ENCODE results near the gene CAMK1. TPM values are rescaled to one million over a fixed set of nuclear protein-coding genes. Genes with fewer than 3 reads are reported as not detected.
"Not testable (repeated sequence)": the region's sequence is repeated elsewhere in the genome, so short reads cannot be mapped to it uniquely, and the experiment has no call there.

Gene CAMK1
- total RNA-seq, 4 donors from 2014 or later = 54.5 to 81.3 (median 69.7) TPM

DNA sequence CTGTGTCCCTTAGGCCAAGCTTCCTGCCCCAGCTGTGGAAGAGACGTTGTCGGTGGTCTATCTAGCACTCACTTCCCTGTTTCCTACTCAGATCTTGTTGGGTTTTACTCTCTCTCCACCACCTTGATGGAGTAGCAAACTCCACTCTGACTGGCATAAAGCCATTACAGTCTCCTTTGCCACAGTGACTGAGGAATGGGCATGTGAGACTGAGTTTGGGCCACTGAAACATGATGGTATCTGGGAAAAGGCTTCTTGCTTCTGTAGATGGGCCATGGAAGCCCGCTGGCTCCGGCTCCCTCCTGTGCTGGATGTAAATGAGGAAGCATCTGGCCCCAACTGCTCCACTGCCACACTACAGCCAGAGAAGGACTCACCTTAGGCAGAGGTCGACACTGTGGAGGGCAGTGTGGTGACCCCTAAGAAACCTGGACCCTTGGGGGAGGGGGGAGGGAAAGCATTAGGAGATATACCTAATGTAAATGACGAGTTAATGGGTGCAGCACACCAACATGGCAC is 9.4 kb upstream of the CAMK1 start:
- Histone ChIP-seq H3K27me3 (no peaks in the 10 kb centered on the region), H3K4me1 (peaks cover 0 to 15% (median 0%) of the 10 kb centered on the region in 3 donors), H3K36me3 (peaks cover 0 to 52% of the 10 kb centered on the region in 2 donors), H3K27ac (peak overlapping the region in 1 of 4 donors; percentile 25), H3K4me3 (no peak overlapping the region), H3K9me3 (peaks cover 0 to 1% (median 0%) of the 10 kb centered on the region in 3 donors)
- WGBS, 2 donors (ENCODE audit: low coverage in 1 of 2) = 73 to 79% methylated on average over 3 of the region's 6 CpGs
- no peak for ATAC-seq
- TF ChIP-seq POLR2AphosphoS5 (IDR thresholded peaks at IDR 0.05) (no peak), POLR2A (IDR thresholded peaks at IDR 0.05) (no peak), EP300 (IDR thresholded peaks at IDR 0.05) (no peak)
- TF ChIP-seq, protein P1, sequence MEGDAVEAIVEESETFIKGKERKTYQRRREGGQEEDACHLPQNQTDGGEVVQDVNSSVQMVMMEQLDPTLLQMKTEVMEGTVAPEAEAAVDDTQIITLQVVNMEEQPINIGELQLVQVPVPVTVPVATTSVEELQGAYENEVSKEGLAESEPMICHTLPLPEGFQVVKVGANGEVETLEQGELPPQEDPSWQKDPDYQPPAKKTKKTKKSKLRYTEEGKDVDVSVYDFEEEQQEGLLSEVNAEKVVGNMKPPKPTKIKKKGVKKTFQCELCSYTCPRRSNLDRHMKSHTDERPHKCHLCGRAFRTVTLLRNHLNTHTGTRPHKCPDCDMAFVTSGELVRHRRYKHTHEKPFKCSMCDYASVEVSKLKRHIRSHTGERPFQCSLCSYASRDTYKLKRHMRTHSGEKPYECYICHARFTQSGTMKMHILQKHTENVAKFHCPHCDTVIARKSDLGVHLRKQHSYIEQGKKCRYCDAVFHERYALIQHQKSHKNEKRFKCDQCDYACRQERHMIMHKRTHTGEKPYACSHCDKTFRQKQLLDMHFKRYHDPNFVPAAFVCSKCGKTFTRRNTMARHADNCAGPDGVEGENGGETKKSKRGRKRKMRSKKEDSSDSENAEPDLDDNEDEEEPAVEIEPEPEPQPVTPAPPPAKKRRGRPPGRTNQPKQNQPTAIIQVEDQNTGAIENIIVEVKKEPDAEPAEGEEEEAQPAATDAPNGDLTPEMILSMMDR (IDR thresholded peaks at IDR 0.05) = no peak

DNA sequence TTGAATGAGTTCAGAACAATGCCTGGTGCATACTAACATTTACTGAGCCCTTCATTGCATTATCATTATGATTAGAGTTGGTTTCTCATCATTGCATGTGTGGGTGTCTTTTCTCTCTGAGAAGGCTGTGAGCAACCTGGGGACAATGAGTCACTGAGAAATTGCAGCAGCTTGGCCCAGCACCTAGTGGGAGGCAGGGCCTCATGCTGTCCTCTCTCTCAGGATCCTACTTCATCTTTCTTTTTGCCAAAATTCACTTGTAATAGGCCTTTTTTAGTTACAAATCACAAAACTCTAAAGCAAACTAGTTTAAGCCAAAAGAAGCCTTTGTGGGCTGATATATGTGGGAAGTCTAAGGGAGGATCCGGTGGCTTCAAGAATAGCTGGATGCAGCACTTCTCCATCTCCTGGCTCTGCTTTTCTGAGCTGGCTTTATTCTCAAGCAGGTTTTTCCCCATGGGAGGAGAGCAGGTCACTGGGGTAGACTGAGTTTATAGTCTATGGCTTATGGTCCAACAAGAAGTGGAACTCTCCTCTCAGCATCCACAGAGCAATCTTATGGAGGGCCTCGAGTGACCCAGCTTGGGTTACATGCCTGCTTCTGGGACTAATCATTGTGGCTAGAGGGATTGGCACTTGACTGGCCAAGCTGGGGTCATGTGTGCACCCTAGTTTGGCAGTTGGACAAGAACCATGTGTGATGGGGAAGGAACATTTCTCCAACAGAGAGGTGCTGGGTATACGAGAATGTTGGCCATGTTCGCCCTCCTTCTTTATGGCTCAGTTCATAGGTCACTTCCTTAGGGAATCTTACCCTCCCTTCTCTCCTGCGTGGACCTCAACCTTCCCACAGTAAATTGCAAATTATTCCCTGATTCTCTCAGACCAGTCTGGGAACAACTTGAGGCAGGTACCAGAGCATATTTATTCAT is 8.7 kb upstream of the CAMK1 start:
- 75 to 76% methylated on average over 1 to 3 of the region's 5 CpGs for WGBS, 2 donors (ENCODE audit: low coverage in 1 of 2)
- ATAC-seq = peak; percentile 72
- Histone ChIP-seq H3K36me3 (peaks cover 0 to 45% of the 10 kb centered on the region in 2 donors), H3K4me3 (no peak overlapping the region), H3K27ac (peak overlapping the region in 1 of 4 donors; percentile 25), H3K27me3 (no peaks in the 10 kb centered on the region), H3K9me3 (peaks cover 0 to 1% (median 0%) of the 10 kb centered on the region in 3 donors), H3K4me1 (peaks cover 0 to 15% (median 0%) of the 10 kb centered on the region in 3 donors)
- no peak for TF ChIP-seq EP300 (IDR thresholded peaks at IDR 0.05)
- TF ChIP-seq POLR2AphosphoS5 (IDR thresholded peaks at IDR 0.05) = no peak
- TF ChIP-seq POLR2A (IDR thresholded peaks at IDR 0.05) = no peak
- TF ChIP-seq, protein P1 (IDR thresholded peaks at IDR 0.05) = no peak

DNA sequence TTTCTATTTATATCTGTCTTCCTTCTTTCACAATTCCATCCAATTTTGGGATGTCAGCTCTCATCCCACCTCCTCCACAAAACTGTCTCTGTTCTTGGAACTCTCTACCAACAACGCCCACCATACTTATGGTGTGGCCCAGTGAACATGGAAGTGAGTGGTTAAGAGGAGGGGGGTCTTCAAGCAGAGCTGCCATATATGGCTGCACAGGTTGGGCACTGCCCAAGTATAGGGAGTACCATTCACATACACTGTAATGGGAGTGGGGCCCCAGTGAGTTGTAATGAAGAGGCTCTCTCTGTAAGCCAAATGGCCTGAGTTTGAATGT is 7.9 kb upstream of the CAMK1 start:
- ATAC-seq = no peak
- no peak overlapping the region for H3K27ac ChIP-seq
- peaks cover 0 to 1% (median 0%) of the 10 kb centered on the region in 3 donors for H3K9me3 ChIP-seq
- no peak overlapping the region for H3K4me3 ChIP-seq
- no CpG with 5 or more reads among the region's 1 CpG for WGBS, 2 donors (ENCODE audit: low coverage in 1 of 2)
- H3K4me1 ChIP-seq = peaks cover 0 to 15% (median 0%) of the 10 kb centered on the region in 3 donors
- no peak for TF ChIP-seq POLR2AphosphoS5 (IDR thresholded peaks at IDR 0.05)
- no peak for TF ChIP-seq POLR2A (IDR thresholded peaks at IDR 0.05)
- TF ChIP-seq, protein P1 (IDR thresholded peaks at IDR 0.05) = no peak
- TF ChIP-seq EP300 (IDR thresholded peaks at IDR 0.05) = no peak
- no peaks in the 10 kb centered on the region for H3K27me3 ChIP-seq
- peaks cover 0 to 38% of the 10 kb centered on the region in 2 donors for H3K36me3 ChIP-seq

DNA sequence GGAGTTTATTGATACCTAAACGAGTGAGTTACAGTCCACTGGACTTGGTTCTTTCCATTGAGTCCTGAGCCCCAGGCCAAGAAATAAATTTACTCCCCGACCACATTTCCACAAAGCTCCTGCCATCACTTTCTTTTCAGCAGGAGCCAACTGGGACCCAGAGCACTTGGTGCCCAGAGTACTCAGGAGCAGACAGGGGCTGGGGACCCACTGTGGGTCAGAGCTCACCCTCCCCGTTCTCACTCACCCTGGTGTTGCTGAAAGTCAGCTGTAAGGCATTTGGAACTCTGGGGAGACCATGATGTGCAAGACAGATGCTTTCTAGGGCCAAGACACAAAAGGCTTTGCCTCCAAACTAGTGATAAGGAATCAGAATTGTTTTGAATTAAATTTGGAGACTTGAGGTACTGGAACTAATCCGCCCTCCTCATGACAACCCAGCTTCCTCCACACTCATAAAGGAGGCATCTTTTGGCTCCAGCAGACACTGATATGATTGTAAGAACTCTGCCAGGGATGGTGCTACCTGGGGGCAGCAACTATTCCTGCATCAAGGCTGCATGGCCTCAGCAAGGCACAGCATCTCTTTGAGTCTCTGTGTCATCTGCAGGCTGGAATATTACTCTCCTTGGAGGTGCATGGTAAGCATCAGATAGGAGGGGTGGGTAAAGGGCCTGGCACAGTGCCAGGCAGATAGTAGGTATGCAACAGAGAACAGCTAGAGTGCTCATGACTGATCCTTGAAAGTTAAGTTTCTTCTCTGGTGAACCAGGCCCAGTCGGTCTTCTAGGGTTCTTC is 7.3 kb upstream of the CAMK1 start:
- no peak for ATAC-seq
- no peak for TF ChIP-seq POLR2AphosphoS5 (IDR thresholded peaks at IDR 0.05)
- no peak for TF ChIP-seq POLR2A (IDR thresholded peaks at IDR 0.05)
- TF ChIP-seq EP300 (IDR thresholded peaks at IDR 0.05) = no peak
- TF ChIP-seq, protein P1 (IDR thresholded peaks at IDR 0.05) = no peak
- no peak overlapping the region for H3K4me3 ChIP-seq
- H3K9me3 ChIP-seq = peaks cover 0 to 1% (median 0%) of the 10 kb centered on the region in 3 donors
- peaks cover 0 to 15% (median 0%) of the 10 kb centered on the region in 3 donors for H3K4me1 ChIP-seq
- WGBS, 2 donors (ENCODE audit: low coverage in 1 of 2) = 65 to 91% methylated on average over 5 of the region's 5 CpGs
- no peaks in the 10 kb centered on the region for H3K27me3 ChIP-seq
- H3K36me3 ChIP-seq = peaks cover 0 to 32% of the 10 kb centered on the region in 2 donors
- H3K27ac ChIP-seq = no peak overlapping the region

DNA sequence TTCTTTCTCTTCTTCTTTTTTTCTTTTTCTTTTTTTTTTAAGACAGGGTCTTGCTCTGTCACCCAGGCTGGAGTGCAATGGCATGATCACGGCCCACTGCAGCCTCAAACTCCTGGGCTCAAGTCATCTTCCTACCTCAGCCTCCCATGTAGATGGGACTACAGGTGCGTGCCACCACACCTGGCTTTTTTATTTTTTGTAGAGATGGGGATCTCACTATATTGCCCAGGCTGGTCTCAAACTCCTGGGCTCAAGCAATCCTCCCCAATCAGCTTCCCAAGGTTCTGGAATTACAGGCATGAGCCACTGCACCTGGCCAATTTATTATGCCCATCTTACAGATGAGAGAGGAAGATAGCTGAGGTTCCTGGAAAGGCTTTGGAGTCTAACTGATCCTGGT is 1.3 kb upstream of the CAMK1 start:
- H3K9me3 ChIP-seq, ATAC-seq, H3K27me3 ChIP-seq: not testable (repeated sequence)
- Histone ChIP-seq H3K36me3 (peaks cover 0 to 11% of the 10 kb centered on the region in 2 donors), H3K4me3 (peak overlapping the region in 1 of 2 donors; percentile 88), H3K27ac (peak overlapping the region in 2 of 4 donors; percentile 88 to 93), H3K4me1 (peaks cover 3 to 49% (median 28%) of the 10 kb centered on the region in 3 donors)
- WGBS, 2 donors (ENCODE audit: low coverage in 1 of 2) = 83% methylated on average over 2 of the region's 2 CpGs; no CpG with 5 or more reads in 1 of the 2 donors
